DMS114 treated with DMSO at 0.1 percent for 48 hours (cell line): ENCODE measurements around the gene JTB.
"Not testable (repeated sequence)": the region's sequence is repeated elsewhere in the genome, so short reads cannot be mapped to it uniquely, and the experiment has no call there.

Experiments used
- DNase-seq: peaks from one replicate; lab custom pipeline; 2025; ENCODE audit not compliant: unreplicated experiment; lab: John Stamatoyannopoulos, UW

JTB gene

GRCh38 chr1:153977250-153978240 lies at the start of gene JTB:
JTB (minus strand) TSS chr1:153977674; CDS start chr1:153977252, 422 bp downstream.
- peak; percentile 90 for DNase-seq

- no peak for DNase-seq
These were observed 42.5 kb upstream of the JTB start for GRCh38 chr1:154019940-154020339.

- no peak for DNase-seq
These were observed 41.8 kb upstream of the JTB start for GRCh38 chr1:154019269-154019668.

- DNase-seq, result no peak
These were observed 36.9 kb upstream of the JTB start for GRCh38 chr1:154014154-154014907.

GRCh38 chr1:154012543-154012942 lies 35.1 kb upstream of the JTB start:
- DNase-seq, result not testable (repeated sequence)

GRCh38 chr1:154012129-154012528 lies 34.7 kb upstream of the JTB start:
- DNase-seq, result no peak

- no peak for DNase-seq
These were observed 28.7 kb upstream of the JTB start for GRCh38 chr1:154006136-154006535.

- no peak for DNase-seq
These were observed 22.9 kb upstream of the JTB start for GRCh38 chr1:154000420-154000819.

GRCh38 chr1:153996882-153997281 lies 19.4 kb upstream of the JTB start:
- not testable (repeated sequence) for DNase-seq

- no peak for DNase-seq
These were observed 18.2 kb upstream of the JTB start for GRCh38 chr1:153995640-153996039.

- no peak for DNase-seq
These were observed 17.7 kb upstream of the JTB start for GRCh38 chr1:153995202-153995601.

- no peak for DNase-seq
These were observed 14.3 kb upstream of the JTB start for GRCh38 chr1:153991806-153992205.

- DNase-seq, result no peak
These were observed 13.7 kb upstream of the JTB start for GRCh38 chr1:153991151-153991630.

- DNase-seq, result peak; percentile 100
These were observed 13.1 kb upstream of the JTB start, which contains the start of gene RPS27 for GRCh38 chr1:153990468-153991150. RPS27 (plus strand) TSS chr1:153990762; CDS start chr1:153990797, 35 bp downstream.

GRCh38 chr1:153987621-153988020 lies 10.1 kb upstream of the JTB start:
- no peak for DNase-seq

- peak; percentile 88 for DNase-seq
These were observed 8.7 kb upstream of the JTB start, which contains the start of gene RAB13 for GRCh38 chr1:153985941-153986761. RAB13 (minus strand) TSS chr1:153986339; CDS start chr1:153986236, 103 bp downstream.

- DNase-seq, result no peak
These were observed 8.0 kb upstream of the JTB start for GRCh38 chr1:153985341-153985912.

GRCh38 chr1:153984123-153984894 lies 6.8 kb upstream of the JTB start:
- no peak for DNase-seq

GRCh38 chr1:153981735-153982134 lies 4.3 kb upstream of the JTB start:
- not testable (repeated sequence) for DNase-seq
